Lower leg skin (tissue), 3 donors: ENCODE results near the gene MAPK8.

Experiments used
- CTCF ChIP-seq, 3 donors: fragments of 450-650 bp; IDR thresholded peaks; one replicate each; pipeline ENCODE4 v1.5.1; 2016; ENCODE audit warnings: antibody characterized with exemption in 3 of 3, mild to moderate bottlenecking in 3 of 3, moderate library complexity in 2 of 3
- POLR2A ChIP-seq, 2 donors: fragments of 450-650 bp; IDR thresholded peaks; one replicate each; pipeline ENCODE4 v1.6.1; 2016 to 2017; ENCODE audit warnings: antibody characterized with exemption in 2 of 2, mild to moderate bottlenecking in 1 of 2, moderate library complexity in 1 of 2

GRCh38 chr10:48277093-48277492, 29.4 kb upstream of the MAPK8 start:
- TF ChIP-seq POLR2A (IDR thresholded peaks at IDR 0.05) (no peak), CTCF (IDR thresholded peaks at IDR 0.05) (no peak)
